Activated CD8-positive, alpha-beta memory T cell treated with anti-CD3 and anti-CD28 coated beads for 36 hours (primary cell): ENCODE results near the gene MALRD1. TPM values are rescaled to one million over a fixed set of nuclear protein-coding genes. Genes with fewer than 3 reads are reported as not detected.

Experiments used
- CTCF ChIA-PET: fragments of 350-600 bp; sonication (Branson Sonifier 250); formaldehyde crosslinking; loops from one replicate; lab custom pipeline; 2021; ENCODE audit warnings: antibody characterized with exemption; lab: Charles Lee
- POLR2A ChIA-PET: fragments of 350-600 bp; sonication (Branson Sonifier 250); formaldehyde crosslinking; loops from one replicate; lab custom pipeline; 2021; ENCODE audit warnings: antibody characterized with exemption; lab: Charles Lee
- total RNA-seq, 2 experiments: library from RNA; stranded (reverse); gene quantifications; one replicate each; pipeline ENCODE4 v1.2.3, GENCODE V29; 2021

Gene MALRD1
- total RNA-seq, 2 experiments from 2014 or later: not detected

DNA sequence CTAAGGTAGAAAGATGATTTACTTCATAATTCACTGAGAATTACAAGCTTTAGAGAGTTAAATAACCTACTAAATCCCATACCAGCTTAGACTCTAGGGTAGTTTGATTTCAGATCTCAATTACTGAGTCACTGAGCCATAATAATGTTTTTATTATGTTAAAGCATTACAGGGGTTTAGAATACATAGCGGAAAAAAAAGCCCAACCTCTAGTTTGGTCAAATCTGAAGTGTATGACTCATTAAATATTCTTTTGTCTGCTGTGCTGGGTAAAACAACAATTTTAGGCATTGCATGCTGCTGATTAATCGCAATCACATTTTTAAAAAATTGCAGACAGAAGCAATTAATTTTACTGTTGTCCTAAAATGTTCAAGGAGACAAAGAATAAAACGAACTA, 48.5 kb downstream of the MALRD1 start:
- ChIA-PET CTCF (no interaction called here), POLR2A (no interaction called here)

- ChIA-PET POLR2A (no interaction called here), CTCF (no interaction called here)
Observed at GRCh38 chr10:19098803-19099202, 50.2 kb downstream of the MALRD1 start.

GRCh38 chr10:19107406-19107805, 58.8 kb downstream of the MALRD1 start:
- ChIA-PET CTCF (no interaction called here), POLR2A (no interaction called here)

DNA sequence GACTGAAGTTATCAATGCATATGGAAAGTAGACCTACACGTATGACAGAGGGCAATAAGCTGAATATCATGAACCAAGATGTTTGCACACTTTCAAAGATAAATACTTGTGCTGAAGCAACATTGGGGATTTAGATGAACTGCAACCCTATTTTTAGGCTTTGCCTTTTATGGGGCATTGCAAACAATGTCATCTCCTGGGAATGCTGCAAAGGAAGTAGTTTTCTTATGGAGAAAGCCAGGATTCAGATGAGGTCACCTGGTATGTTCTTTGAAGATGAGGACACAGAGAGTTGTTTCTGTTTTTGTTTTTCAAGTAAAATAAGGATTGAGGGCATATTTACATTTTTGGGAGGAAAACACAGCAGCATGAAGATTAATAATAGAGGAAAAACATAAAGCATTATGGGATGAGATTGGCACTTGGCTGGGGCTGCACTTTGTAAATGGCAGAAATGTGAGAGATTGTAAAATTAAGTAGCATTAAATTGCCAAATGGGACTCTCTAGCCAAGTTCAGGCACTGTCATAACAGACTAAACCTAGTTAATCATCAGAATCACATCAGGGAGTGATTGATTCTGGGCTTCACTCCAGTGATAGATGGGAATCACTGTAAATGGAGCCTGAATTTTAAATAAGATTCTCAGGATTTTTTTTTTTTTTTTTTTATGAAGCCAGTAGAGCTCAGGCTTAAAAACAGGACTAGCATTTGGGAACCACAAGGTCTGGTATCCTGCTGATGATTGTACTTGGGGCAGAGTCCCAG, 63.1 kb downstream of the MALRD1 start:
- ChIA-PET CTCF (no interaction called here), POLR2A (interaction anchor here (0.7 kb wide), 1 partner anchor 757 kb away, joined by 4 read pairs; no protein-coding TSS in a partner anchor)

DNA sequence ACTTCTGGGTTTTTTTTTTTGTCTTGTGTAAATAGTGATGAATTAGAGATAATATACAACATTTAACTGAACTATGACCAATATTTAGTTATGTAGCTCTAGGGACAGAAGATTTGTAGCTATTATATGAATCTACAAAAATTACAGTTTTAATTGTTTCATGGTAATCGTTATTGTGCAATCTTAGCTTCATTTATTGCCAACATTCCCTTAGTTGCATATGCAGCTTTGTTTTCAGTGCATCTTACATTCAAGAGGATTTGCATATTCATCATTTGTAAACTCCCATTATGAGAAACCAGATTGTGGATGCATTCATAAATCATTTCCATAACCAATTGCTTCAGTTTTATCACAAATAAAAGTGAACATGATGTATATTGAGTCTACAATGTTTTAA, 68.8 kb downstream of the MALRD1 start:
- ChIA-PET CTCF (no interaction called here), POLR2A (no interaction called here)

GRCh38 chr10:19119191-19119590, 70.6 kb downstream of the MALRD1 start:
- ChIA-PET CTCF (no interaction called here), POLR2A (no interaction called here)

DNA sequence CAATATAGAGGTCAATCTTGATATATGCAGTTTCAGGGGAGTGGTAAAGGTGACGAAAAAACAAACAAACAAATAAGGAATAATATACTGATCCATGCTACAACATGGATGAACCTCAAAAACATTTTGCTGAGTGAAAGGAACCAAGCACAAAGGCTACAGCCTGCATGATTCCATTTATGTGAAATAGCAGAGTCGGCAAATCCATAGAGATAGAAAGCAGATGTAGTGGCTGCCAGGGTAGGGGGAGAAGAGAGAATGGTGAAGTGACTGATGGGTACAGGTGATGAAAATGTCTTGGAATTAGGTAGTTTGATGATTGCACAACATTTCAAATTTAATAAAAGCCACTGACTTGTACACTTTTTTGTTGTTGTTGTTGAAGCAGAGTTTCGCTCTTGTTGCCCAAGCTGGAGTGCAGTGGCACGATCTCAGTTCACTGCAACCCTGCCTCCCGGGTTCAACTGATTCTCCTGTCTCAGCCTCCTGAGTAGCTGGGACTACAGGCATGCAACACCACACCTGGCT, 71.8 kb downstream of the MALRD1 start:
- ChIA-PET CTCF (no interaction called here), POLR2A (no interaction called here)

DNA sequence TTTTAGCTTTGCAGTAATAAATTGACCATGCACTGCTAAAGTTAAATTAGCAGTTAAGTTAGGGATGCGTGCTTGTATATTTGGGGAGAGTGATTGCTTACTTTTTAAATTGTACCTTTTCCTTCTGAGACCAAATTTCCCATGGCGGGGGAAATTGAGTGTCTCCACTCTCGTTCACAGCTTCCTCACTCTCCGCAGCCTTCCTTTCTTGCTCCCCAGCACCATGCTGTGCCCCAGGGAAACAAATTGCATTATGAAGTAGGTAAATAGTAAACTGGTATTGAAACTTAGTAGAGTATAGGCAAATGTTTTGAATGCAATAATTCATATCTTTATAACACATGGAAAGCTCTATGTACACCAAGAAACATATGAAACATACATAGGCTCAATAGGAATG, 85.4 kb downstream of the MALRD1 start:
- ChIA-PET CTCF (no interaction called here), POLR2A (no interaction called here)

DNA sequence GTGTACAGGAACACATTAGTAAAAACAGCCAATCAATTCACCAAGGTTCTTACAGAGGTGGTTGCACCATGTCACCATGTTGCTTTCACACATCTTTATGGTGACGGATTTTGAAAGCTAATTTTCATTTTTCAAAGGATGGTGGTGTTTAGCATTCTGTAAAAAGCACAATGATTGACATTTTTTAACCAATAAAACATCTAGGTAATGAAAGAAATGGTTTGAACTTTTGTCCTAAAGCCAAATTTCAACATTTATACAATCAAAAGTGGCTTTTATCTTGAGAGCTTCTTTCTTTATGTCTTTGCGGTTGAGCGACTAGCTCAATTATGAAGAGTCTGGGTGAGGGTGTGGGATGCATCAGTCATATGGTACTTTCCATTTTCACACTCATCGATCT, 94.4 kb downstream of the MALRD1 start:
- CTCF ChIA-PET: no interaction called here

GRCh38 chr10:19144206-19144605, 95.6 kb downstream of the MALRD1 start:
- ChIA-PET POLR2A (no interaction called here), CTCF (no interaction called here)

More for the DNA sequence above, 94.4 kb downstream of the MALRD1 start:
- POLR2A ChIA-PET: no interaction called here

- CTCF ChIA-PET: no interaction called here
- POLR2A ChIA-PET: no interaction called here
Observed at GRCh38 chr10:19154375-19154774, 105.8 kb downstream of the MALRD1 start.

GRCh38 chr10:19158358-19158757, 109.8 kb downstream of the MALRD1 start:
- CTCF ChIA-PET: no interaction called here
- POLR2A ChIA-PET: no interaction called here

DNA sequence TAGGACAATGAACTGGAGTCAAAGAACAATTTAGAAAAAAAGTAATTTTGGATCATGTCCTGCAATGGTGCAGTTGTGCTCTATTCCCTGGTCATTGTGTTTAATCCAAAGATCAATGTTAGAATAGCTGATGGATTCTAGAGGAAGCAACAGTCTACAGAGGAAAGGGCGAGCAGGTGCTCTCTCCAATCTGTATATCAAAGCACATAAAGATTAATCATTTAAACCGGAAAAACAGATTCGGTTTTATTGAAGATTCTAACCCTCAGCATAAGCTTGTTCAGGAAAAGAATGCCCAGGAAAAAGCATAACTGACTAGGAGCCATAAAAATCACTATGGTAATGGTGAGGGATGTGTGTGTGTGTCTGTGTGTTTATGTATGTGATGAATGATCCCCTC, 110.3 kb downstream of the MALRD1 start:
- ChIA-PET CTCF (no interaction called here), POLR2A (no interaction called here)

- CTCF ChIA-PET: no interaction called here
Observed at GRCh38 chr10:19164461-19164860, 115.9 kb downstream of the MALRD1 start.

DNA sequence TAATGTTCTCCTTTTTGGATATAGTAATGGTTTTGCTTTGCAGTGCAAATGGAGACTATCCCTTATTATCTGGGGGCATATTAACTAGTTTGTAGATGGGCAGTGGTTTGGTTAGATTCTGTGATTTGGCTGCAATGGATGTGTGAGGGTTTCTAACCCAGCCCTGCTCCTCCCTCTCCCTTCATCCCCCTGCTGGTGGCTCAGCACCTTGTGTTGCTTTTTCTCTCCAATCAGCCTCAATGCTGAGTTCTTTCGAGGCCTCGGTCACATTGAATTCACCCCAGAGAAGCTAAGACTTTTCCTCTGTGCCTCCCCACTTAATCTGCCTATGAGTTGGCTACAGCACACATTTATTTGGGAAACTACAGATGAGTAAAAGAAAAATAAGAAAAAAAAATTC, 120.0 kb downstream of the MALRD1 start:
- ChIA-PET POLR2A (no interaction called here), CTCF (no interaction called here)

More at GRCh38 chr10:19164461-19164860, 115.9 kb downstream of the MALRD1 start:
- POLR2A ChIA-PET: no interaction called here

DNA sequence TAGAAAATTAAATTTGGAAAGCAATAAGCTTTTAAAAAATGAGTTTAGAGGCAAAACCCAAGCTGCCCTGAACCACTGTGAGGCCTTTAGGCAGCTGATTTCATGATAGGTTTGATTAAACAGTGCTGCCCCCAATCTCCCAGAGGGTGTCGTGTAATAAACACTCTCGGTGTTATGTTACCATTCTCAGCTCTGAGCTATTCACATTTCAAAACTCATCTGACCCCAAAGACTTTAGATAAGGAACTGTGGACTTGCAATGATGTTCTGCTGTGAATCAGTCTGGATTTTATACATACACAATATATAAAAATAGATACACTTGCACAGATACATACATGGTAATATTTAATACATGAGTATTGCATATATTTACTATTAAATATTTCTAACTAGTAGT, 120.4 kb downstream of the MALRD1 start:
- POLR2A ChIA-PET: no interaction called here
- CTCF ChIA-PET: no interaction called here

DNA sequence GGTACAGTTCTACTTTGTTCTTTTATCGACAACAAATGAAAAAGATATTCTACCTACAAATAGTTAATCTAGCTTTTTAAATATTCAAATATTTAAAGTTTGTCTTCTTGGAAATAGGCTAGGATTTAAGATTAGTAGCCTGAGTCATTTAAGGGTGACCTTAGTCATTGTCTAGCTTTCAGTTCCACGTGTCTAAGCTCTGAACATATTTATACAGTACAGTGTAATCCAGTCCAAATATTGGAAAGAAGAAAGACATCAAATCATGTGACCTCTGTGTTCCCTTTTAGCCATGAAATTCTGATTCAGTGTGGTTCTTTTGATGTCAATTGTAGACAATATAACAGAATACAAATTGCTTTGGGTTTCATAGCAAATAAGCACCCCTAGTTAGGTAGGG, 121.1 kb downstream of the MALRD1 start:
- ChIA-PET CTCF (no interaction called here), POLR2A (no interaction called here)

DNA sequence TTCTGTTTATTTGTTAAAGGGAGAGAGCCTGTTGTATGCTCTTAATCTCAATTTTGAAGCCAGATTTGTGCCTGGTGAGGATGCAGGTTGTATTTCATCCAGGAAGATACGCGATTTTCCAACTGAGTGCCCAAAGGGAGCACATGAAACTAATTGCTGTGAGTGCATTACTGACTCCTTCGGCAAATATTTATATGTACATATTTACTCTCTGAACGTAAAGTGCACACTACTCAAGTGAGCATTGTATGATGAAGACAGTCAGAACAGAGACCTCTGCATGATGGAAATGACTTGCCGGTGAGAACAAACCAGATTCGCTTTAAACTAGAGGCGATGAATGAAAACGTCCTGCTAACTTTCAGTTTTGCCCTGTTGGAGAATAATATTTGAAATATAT, 130.1 kb downstream of the MALRD1 start:
- ChIA-PET CTCF (no interaction called here), POLR2A (no interaction called here)

GRCh38 chr10:19184891-19185290, 136.3 kb downstream of the MALRD1 start:
- CTCF ChIA-PET: no interaction called here

GRCh38 chr10:19194866-19195265, 146.3 kb downstream of the MALRD1 start:
- ChIA-PET CTCF (no interaction called here), POLR2A (no interaction called here)

More at GRCh38 chr10:19184891-19185290, 136.3 kb downstream of the MALRD1 start:
- POLR2A ChIA-PET: no interaction called here

DNA sequence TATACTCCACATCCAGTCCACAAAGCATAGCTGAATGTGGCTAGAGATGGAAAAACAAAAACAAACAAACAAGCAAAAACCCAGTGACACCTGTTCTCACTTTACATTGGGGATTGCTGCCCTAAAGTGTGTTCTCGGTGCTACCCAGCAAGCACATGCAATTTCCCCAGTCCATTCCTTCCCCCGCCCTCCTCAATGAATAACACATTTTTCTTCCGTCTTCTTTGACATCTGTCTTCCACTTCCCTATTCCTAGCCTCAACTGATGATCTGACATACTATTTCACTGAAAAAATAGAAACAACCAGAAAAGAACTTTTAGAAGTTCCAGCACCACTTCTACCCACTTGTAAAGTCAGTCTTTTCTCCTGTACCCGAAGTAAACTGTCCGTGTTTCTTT, 147.1 kb downstream of the MALRD1 start:
- CTCF ChIA-PET: no interaction called here
- POLR2A ChIA-PET: no interaction called here
